ENCODE results near the gene XYLB.
A peak's percentile ranks its signal among the peaks of the same experiment; 100 is the strongest.
"Not testable (repeated sequence)": the region's sequence is repeated elsewhere in the genome, so short reads cannot be mapped to it uniquely, and the experiment has no call there.

Gene XYLB

DNA sequence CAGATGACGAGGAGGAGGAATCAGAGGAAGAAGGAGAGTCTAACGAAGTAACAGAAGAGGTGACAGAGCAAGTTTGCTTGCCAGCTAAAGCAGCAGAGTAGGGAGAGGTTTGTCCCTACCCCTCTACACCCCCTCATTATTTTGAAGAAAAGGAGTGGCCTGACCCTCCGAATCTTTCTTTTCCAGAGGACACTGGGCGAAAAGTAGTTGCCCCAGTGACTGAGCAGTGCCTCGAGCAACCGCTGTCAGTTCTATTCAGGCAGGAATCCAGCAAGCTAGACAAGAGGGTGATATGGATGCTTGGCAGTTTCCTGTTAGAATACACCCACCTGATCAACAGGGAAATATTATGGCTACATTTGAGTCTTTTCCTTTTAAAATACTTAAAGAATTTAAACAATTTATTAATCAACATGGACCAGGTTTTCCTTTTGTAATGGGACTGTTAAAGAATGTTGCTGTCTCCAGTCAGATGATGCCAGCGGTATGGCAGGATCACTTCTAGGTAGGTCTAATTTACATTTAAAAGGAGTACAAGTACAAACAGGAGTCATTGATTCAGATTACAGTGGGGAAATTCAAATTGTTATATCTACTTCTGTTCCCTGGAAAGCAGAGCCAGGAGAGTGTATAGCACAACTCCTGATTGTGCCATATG lies 75.2 kb downstream of the XYLB start:
- FAIRE-seq (no peak), DNase-seq (ENCODE audit: insufficient read length) (no peak)
- TF ChIP-seq POLR2A (IDR thresholded peaks at IDR 0.05; ENCODE audit: low read depth, low read length) (no peak), TAF1 (IDR thresholded peaks at IDR 0.05; ENCODE audit: borderline replicate concordance, low read depth, low read length) (no peak), POLR2AphosphoS5 (IDR thresholded peaks at IDR 0.05; ENCODE audit: low read depth, low read length) (no peak)

DNA sequence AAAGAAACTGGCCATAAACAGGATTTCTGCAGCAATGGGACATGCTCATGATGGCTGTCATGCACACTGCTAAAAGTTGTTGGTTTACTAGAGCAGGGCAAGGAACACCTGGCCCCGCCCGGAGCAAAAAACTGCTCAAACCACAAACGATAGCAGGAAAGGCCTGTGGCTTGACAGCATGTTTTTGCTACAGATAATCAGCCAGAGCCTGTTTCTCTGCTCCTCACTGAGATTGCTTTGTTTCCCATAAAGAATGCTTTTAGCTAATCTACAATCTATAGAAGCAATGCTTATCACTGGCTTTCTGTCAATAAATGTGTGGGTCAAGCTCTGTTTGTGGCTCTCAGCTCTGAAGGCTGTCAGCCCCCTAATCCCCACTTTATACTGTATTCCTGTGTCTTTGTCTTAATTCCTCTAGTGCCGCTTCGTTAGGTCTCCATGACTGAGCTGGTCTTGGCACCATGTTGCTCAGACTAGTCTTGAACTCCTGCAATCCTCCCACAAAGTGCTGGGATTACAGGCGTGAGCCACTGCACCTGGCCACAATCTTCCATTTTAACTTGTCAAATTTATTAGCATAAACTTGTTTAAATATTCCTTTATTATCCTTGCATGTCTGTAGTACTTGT lies 80.3 kb downstream of the XYLB start:
- DNase-seq (ENCODE audit: insufficient read length); FAIRE-seq: not testable (repeated sequence)

DNA sequence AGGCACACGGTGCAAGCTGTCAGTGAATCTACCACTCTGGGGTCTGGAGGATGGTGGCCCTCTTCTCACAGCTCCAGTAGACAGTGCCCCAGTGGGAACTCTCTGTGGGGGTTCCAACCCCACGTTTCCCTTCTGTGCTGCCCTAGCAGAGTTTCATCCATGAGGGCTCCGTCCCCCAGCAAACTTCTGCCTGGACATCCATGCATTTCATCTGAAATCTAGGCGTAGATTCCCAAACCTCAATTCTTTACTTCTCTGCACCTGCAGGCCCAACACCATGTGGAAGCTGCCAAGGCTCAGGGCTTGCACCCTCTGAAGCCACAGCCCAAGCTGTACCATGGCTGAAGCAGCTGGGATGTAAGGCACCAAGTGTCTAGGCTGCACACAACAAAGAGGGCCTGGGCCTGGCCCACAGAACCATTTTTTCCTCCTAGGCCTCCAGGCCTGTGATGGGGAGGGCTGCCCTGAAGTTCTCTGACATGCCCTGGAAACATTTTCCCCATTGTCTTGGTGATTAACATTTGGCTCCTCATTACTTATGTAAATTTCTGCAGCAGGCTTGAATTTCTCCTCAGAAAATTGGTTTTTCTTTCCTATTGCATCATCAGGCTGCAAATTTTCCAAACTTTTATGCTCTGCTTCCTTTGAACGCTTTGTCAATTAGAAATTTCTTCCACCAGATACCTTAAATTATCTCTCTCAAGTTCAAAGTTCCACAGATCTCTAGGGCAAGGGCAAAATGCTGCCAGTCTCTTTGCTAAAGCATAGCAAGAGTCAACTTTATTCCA lies 86.5 kb downstream of the XYLB start:
- not testable (repeated sequence) for DNase-seq (ENCODE audit: insufficient read length); FAIRE-seq

DNA sequence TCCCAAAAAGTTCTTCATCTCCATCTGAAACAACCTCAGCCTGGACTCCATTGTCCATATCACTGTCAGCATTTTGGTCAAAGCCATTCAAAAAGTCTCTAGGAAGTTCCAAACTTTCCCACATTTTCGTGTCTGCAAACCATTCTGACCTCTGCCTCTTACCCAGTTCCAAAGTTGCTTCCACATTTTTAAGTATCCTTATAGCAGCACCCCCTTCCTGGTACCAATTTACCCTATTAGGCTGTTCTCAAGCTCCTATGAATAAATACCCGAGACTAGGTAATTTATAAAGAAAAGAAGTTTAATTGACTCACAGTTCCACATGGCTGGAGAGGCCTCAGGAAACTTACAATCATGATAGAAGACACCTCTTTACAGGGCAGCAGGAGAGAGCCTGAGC lies 87.1 kb downstream of the XYLB start:
- not testable (repeated sequence) for DNase-seq (ENCODE audit: insufficient read length); FAIRE-seq

DNA sequence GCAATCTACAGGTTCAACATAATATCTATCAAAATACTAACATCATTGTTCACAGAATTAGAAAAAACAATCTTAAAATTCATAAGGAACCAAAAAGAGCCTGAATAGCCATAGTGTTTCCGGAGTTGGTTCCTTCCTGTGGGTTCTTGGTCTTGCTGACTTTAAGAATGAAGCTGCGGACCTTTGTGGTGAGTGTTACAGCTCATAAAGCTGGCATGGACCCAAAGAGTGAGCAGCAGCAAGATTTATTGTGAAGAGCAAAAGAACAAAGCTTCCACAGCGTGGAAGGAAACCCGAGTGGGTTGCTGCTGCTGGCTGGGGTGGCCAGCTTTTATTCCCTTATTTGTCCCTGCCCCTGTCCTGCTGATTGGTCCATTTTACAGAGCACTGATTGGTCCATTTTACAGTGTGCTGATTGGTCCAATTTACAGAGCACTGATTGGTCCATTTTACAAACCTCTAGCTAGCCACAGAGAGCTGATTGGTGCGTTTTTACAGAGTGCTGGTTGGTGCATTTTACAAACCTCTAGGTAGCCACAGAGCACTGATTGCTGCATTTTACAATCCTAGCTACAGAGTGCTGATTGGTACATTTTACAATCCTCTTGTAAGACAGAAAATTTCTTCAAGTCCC lies 92.0 kb downstream of the XYLB start:
- FAIRE-seq; DNase-seq (ENCODE audit: insufficient read length): not testable (repeated sequence)

DNA sequence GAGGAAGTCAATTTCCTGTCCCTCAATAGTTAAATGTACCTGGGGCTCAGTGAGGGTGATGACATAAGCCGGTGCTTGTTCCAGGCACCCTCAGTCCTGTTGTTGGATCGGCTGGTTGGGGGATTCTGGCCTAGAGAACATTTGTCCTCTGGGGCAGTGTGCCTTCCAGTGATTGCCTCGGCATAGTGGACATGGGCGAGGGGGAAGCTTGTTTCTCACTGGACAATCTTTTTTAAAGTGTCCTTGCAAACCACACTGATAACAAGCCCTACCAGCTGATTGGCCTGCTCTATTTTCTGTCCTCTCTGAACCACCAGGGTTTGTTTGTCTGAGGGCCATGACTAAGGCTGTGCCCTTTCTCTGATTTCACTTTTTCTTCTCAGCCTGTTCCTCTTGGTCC lies 96.6 kb downstream of the XYLB start:
- not testable (repeated sequence) for FAIRE-seq; DNase-seq (ENCODE audit: insufficient read length)

DNA sequence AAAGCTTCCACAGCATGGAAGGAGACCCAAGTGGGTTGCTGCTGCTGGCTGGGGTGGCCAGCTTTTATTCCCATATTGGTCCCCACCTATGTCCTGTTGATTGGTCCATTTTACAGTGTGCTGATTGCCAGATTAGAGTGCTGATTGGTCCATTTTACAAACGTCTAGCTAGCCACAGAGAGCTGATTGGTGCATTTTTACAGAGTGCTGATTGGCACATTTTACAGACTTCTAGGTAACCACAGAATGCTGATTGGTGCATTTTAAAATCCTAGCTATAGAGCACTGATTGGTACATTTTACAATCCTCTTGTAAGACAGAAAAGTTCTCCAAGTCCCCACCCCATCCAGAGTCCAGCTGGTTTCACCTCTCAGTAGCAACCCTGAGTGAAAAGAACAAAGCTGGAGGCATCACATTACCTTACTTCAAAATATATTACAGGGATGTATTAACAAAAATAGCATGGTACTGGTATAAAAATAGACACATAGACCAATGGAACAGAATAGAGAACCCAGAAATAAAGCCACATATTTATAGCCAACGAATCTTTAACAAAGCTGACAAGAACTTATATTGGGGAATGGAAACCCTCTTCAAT lies 99.6 kb downstream of the XYLB start:
- FAIRE-seq: no peak
- DNase-seq (ENCODE audit: insufficient read length): no peak
- no peak for TF ChIP-seq POLR2A (IDR thresholded peaks at IDR 0.05; ENCODE audit: low read depth, low read length)
- no peak for TF ChIP-seq TAF1 (IDR thresholded peaks at IDR 0.05; ENCODE audit: borderline replicate concordance, low read depth, low read length)
- no peak for TF ChIP-seq POLR2AphosphoS5 (IDR thresholded peaks at IDR 0.05; ENCODE audit: low read depth, low read length)

DNA sequence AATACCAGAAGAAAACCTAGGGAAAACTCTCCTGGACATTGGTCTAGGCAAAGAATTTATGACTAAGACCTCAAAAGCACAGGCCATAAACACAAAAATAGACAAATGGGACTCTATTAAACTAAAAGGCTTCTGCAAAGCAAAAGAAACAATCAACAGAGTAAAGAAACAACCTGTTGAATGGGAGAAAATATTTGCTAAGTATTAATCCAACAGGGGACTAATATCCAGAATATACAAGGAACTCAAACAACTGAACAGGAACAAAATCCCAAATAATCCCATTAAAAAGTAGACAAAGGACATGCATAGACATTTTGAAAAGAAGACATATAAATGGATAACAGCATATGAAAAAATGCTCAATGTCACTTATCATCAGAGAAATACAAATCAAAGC lies 100.2 kb downstream of the XYLB start:
- TF ChIP-seq POLR2A (IDR thresholded peaks at IDR 0.05; ENCODE audit: low read depth, low read length) (no peak), TAF1 (IDR thresholded peaks at IDR 0.05; ENCODE audit: borderline replicate concordance, low read depth, low read length) (no peak), POLR2AphosphoS5 (IDR thresholded peaks at IDR 0.05; ENCODE audit: low read depth, low read length) (no peak)
- DNase-seq (ENCODE audit: insufficient read length) (no peak), FAIRE-seq (no peak)

DNA sequence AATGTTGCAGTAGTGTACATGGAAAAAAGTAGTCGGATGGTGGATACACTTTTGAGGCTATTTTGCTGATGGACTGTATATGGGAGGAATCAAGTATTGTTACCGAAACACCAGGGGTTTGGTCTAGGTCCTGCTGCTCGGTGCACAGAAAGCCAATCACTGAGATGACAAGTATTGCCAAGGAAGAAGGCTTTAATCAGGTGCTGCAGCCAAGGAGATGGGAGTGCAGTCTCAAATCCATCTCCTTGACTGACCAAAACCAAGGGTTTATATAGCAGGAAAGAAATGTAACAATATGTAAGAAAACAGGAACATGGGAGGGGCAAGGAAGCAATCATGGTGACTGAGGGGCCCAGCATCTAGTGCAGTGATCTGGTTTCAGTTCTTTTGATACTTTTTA lies 104.3 kb downstream of the XYLB start:
- DNase-seq (ENCODE audit: insufficient read length): no peak
- TF ChIP-seq TAF1 (IDR thresholded peaks at IDR 0.05; ENCODE audit: borderline replicate concordance, low read depth, low read length) (no peak), POLR2A (IDR thresholded peaks at IDR 0.05; ENCODE audit: low read depth, low read length) (no peak), POLR2AphosphoS5 (IDR thresholded peaks at IDR 0.05; ENCODE audit: low read depth, low read length) (no peak)
- FAIRE-seq: no peak

DNA sequence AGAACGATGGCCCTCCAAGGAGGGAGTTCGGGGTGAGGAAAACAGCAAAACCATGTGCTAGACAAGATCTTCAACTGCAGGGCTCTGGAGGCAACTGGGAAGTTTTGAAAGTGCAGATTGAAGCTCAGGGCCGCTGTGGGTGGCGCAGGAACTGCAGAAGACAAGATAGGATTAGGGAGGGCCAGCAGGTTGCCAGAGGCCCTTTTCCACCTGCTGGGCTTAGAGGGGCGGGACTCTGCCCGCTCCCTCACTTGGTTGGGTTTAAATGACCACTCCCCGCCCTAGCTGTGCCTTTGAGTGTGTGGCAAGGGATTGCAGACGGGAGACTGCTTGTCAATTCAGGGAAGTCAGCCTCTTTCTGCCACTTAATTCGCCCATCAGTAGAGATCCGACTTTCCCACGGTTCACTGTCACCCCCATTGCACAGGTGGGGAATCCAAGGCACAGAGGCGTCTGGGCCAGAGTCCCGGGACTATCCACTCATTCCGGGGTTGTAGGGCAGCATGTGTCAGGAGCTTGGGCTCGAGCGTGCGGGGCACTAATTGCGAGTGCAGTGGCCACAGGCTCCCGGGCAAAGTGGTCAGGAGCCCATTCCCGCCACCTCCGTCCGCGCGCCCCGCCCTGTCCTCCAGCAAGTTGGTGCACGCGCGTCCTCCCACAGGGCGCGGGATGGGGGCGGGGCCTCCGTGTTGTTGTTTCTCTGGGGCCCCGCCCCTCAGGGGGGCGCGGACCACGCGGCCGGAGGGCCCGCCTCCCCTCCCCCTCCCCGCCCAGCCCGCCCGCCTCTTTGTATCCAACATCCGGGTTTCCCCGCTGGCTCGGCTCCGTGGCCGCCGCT lies 106.7 kb downstream of the XYLB start, which contains the start of gene ACVR2B:
Gene ACVR2B, plus strand, starts transcription at position 816 of the 838 bp plus-strand sequence. CDS start 433 bp downstream, outside the sequence.
- TF ChIP-seq TAF1 (IDR thresholded peaks at IDR 0.05; ENCODE audit: borderline replicate concordance, low read depth, low read length) (0 out of 2 replicates have a peak, but pooled peaks have one; percentile 48), POLR2A (IDR thresholded peaks at IDR 0.05; ENCODE audit: low read depth, low read length) (no peak), POLR2AphosphoS5 (IDR thresholded peaks at IDR 0.05; ENCODE audit: low read depth, low read length) (no peak)
- DNase-seq (ENCODE audit: insufficient read length) (peak; percentile 76), FAIRE-seq (no peak)

DNA sequence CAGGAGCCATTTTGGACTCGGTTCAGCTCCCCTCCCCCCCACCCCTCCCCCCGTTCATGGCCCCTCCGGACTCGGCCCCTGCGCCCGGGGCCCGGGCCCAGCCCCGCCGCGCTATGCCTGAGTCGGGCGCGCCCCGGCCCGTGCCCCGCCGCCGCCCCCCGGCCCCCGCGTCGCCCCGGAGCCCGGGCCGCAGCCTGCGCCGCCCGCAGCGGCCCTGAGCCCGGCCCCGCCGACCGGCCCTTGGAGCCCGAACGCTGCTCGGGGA lies 107.3 kb downstream of the XYLB start:
- DNase-seq (ENCODE audit: insufficient read length) (no peak), FAIRE-seq (no peak)
- TF ChIP-seq POLR2AphosphoS5 (IDR thresholded peaks at IDR 0.05; ENCODE audit: low read depth, low read length) (no peak), TAF1 (IDR thresholded peaks at IDR 0.05; ENCODE audit: borderline replicate concordance, low read depth, low read length) (no peak), POLR2A (IDR thresholded peaks at IDR 0.05; ENCODE audit: low read depth, low read length) (no peak)

Data from GM12892 (cell line).